Smooth muscle cell (in vitro differentiated cells): ENCODE measurements around the gene PDE3A. TPM values are rescaled to one million over a fixed set of nuclear protein-coding genes. Genes with fewer than 3 reads are reported as not detected.

Experiments used
- DNase-seq: peaks from one replicate; lab custom pipeline; 2025; ENCODE audit not compliant: unreplicated experiment; lab: John Stamatoyannopoulos, UW
- H2AFZ ChIP-seq: fragments of 200-600 bp; sonication (generic); 2 replicates; pipeline ENCODE4 v1.6.0; 2016; ENCODE audit warnings: antibody characterized with exemption, low read depth, mild to moderate bottlenecking
- H3F3A ChIP-seq: fragments of 200-600 bp; sonication (generic); 2 replicates; pipeline ENCODE4 v1.6.0; 2017; ENCODE audit warnings: antibody characterized with exemption, low read depth
- H3K27ac ChIP-seq: fragments of 200-600 bp; sonication (generic); 2 replicates; pipeline ENCODE4 v1.5.1; 2016; ENCODE audit warnings: low read depth, mild to moderate bottlenecking
- H3K27me3 ChIP-seq: fragments of 200-600 bp; sonication (generic); 2 replicates; pipeline ENCODE4 v1.6.1; 2016; ENCODE audit warnings: low read depth, mild to moderate bottlenecking
- H3K36me3 ChIP-seq: fragments of 200-600 bp; sonication (generic); 2 replicates; pipeline ENCODE4 v1.5.1; 2016; ENCODE audit warnings: low read depth
- H3K4me1 ChIP-seq: fragments of 200-600 bp; sonication (generic); 2 replicates; pipeline ENCODE4 v1.5.1; 2016; ENCODE audit warnings: low read depth
- H3K4me2 ChIP-seq: fragments of 200-600 bp; sonication (generic); 2 replicates; pipeline ENCODE4 v1.6.0; 2016; ENCODE audit warnings: mild to moderate bottlenecking
- H3K4me3 ChIP-seq: fragments of 200-600 bp; sonication (generic); 2 replicates; pipeline ENCODE4 v1.5.1; 2016; ENCODE audit warnings: mild to moderate bottlenecking
- H3K79me2 ChIP-seq: fragments of 200-600 bp; sonication (generic); 2 replicates; pipeline ENCODE4 v1.6.0; 2016; ENCODE audit warnings: low read depth, mild to moderate bottlenecking
- H3K9ac ChIP-seq: fragments of 200-600 bp; sonication (generic); 2 replicates; pipeline ENCODE4 v1.6.0; 2016; ENCODE audit warnings: low read depth
- H3K9me3 ChIP-seq: fragments of 200-600 bp; sonication (generic); replicated peaks from 2 replicates; pipeline ENCODE4 v1.5.1; 2016; ENCODE audit warnings: low read depth
- H4K20me1 ChIP-seq: fragments of 200-600 bp; sonication (generic); 2 replicates; pipeline ENCODE4 v1.6.0; 2016; ENCODE audit warnings: low read depth
- CTCF ChIP-seq: fragments of 200-600 bp; sonication (generic); IDR thresholded peaks from 2 replicates; pipeline ENCODE4 v1.5.1; 2017; ENCODE audit warnings: borderline replicate concordance, mild to moderate bottlenecking, antibody characterized with exemption; ENCODE audit not compliant: insufficient read depth, poor library complexity, severe bottlenecking
- WGBS: methylation state at CpG from one replicate; pipeline ENCODE4 v1.1.7; 2016; ENCODE audit warnings: low lambda C conversion rate; 5-methylcytosine and 5-hydroxymethylcytosine counted together
- polyA plus RNA-seq: library from polyadenylated mRNA; unstranded; fragments of >200 nt; fragmentation: Nextera tagmentation; extraction: Ambion mirVana; gene quantifications from 2 replicates; pipeline ENCODE4 v1.2.1, GENCODE V29; 2016
- total RNA-seq: library from RNA; depleted of rRNA; stranded (reverse); fragments of >200 nt; gene quantifications from 2 replicates; pipeline ENCODE4 v1.2.3, GENCODE V29; 2014

The PDE3A gene
- total and polyA plus RNA-seq, 2 experiments from 2014 or later = 1.3 to 6.1 TPM

DNA sequence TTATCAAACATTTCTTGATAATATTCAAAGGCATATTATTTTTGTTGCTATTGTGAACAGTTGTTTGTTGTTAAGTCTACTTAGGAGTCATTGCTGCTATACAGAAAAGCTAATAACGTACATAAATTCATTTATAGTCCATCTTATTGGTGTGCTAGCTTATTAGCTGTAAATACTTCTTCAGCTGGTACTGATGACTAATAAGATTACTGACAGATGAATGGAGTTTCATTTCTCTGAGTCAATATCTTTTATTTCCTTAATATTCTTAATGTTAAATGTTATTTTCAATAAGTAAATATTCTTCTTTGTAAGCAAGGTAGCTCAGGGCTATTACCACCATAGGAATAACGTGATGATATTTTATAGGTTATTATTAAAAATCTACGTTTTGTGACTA lies 187.4 kb downstream of the PDE3A start:
- TF ChIP-seq CTCF = no peak
- Histone ChIP-seq H3K4me3 (no peak overlapping the region), H3K4me1 (no peaks in the 10 kb centered on the region), H3F3A (no peaks in the 10 kb centered on the region), H3K36me3 (no peaks in the 10 kb centered on the region), H3K9ac (no peak overlapping the region), H3K79me2 (no peaks in the 10 kb centered on the region), H2AFZ (no peak overlapping the region), H4K20me1 (no peaks in the 10 kb centered on the region), H3K27me3 (no peaks in the 10 kb centered on the region), H3K4me2 (no peak overlapping the region), H3K27ac (no peak overlapping the region), H3K9me3 (no peaks in the 10 kb centered on the region)
- no peak for DNase-seq
- WGBS = 85% methylated on average over 3 of the region's 3 CpGs

DNA sequence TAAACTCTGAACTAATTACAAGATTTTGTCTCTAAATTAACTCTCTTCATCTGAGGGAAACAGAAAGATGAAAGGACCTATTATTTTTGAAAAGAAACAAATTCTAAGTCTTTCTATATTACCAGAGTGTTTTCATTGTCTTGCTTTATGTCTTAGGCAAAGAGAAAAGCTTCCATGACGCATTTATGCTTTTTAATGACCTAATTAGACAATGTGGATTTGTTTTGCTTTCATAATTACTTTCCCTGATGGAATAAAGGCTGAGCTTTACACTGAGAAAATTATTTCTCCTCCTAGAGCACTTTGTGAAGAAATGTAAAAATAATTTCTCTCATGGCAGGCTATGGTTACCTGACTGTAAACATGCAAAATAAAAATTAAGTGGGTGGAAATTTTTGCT lies 188.8 kb downstream of the PDE3A start:
- H3K4me1 ChIP-seq = no peaks in the 10 kb centered on the region
- DNase-seq = no peak
- no peaks in the 10 kb centered on the region for H3F3A ChIP-seq
- H3K9me3 ChIP-seq = no peaks in the 10 kb centered on the region
- no peak overlapping the region for H3K9ac ChIP-seq
- TF ChIP-seq CTCF = no peak
- WGBS = 94% methylated on average over 1 of the region's 1 CpG
- no peaks in the 10 kb centered on the region for H3K79me2 ChIP-seq
- H3K27me3 ChIP-seq = no peaks in the 10 kb centered on the region
- H3K4me2 ChIP-seq = no peak overlapping the region
- H2AFZ ChIP-seq = no peak overlapping the region
- H3K36me3 ChIP-seq = no peaks in the 10 kb centered on the region
- H4K20me1 ChIP-seq = no peaks in the 10 kb centered on the region
- no peak overlapping the region for H3K4me3 ChIP-seq
- no peak overlapping the region for H3K27ac ChIP-seq

DNA sequence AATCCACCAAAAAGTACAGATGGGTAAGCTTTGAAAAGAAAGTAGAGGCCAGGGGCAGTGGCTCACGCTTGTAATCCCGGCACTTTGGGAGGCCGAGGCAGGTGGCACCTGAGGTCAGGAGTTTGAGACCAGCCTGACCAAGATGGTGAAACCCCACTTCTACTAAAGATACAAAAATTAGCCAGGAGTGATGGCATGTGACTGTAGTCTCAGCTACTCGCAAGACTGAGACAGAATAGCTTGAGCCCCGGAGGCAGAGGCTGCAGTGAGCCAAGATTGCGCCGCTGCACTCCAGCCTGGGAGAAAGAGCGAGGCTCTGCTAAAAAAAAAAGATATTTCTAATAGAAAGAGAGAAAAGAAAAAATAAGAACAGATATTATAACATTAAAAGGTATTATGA lies 192.6 kb downstream of the PDE3A start:
- Histone ChIP-seq H3K27me3 (no peaks in the 10 kb centered on the region), H3K9ac (no peak overlapping the region), H3K36me3 (no peaks in the 10 kb centered on the region), H3F3A (no peaks in the 10 kb centered on the region), H3K27ac (no peak overlapping the region), H3K4me1 (no peaks in the 10 kb centered on the region), H4K20me1 (no peaks in the 10 kb centered on the region), H3K9me3 (no peaks in the 10 kb centered on the region), H3K4me3 (no peak overlapping the region), H3K4me2 (no peak overlapping the region), H3K79me2 (no peaks in the 10 kb centered on the region), H2AFZ (no peak overlapping the region)
- no peak for DNase-seq
- 94% methylated on average over 8 of the region's 8 CpGs for WGBS
- TF ChIP-seq CTCF = no peak

DNA sequence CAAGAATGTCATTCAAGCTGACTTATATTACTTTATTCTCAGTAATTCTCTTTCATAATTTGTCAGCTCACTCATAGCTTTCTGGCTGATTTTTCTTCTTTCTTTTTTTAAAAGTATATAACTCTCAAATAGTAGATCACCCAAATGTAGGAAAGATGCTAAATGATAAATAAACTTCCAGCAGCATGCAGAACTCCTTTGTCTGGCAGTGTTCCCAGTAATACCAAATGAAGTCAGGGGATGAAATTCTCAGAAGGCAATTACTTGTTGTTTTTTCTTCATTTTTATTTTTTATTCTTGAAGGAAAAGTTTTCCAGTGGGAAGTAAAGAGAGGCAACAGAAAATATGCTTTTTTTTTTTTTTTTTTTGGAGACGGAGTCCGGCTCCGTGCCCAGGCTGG lies 193.5 kb downstream of the PDE3A start:
- no peaks in the 10 kb centered on the region for H3K79me2 ChIP-seq
- no peak overlapping the region for H3K9ac ChIP-seq
- no peak overlapping the region for H3K4me3 ChIP-seq
- H2AFZ ChIP-seq = no peak overlapping the region
- no peak overlapping the region for H3K4me2 ChIP-seq
- 100% methylated on average over 3 of the region's 3 CpGs for WGBS
- H4K20me1 ChIP-seq = no peaks in the 10 kb centered on the region
- no peaks in the 10 kb centered on the region for H3K4me1 ChIP-seq
- DNase-seq = no peak
- H3K9me3 ChIP-seq = no peaks in the 10 kb centered on the region
- no peak for TF ChIP-seq CTCF
- H3K27ac ChIP-seq = no peak overlapping the region
- no peaks in the 10 kb centered on the region for H3K36me3 ChIP-seq
- no peaks in the 10 kb centered on the region for H3K27me3 ChIP-seq
- no peaks in the 10 kb centered on the region for H3F3A ChIP-seq
